Naive thymus-derived CD8-positive, alpha-beta T cell (primary cell): ENCODE measurements around the gene ME3. TPM values are rescaled to one million over a fixed set of nuclear protein-coding genes. Genes with fewer than 3 reads are reported as not detected.

Source experiments
- ATAC-seq, 2 donors: fragments of 150-1000 bp; cut with Tn5 transposase in 1 of 2; sonication (Bioruptor Pico), chemical (Tn5 transposase) in 1 of 2; 1 replicate in 1 of 2; 2 replicates in 1 of 2; pipeline ENCODE4 v1.10.0; 2021; ENCODE audit warnings: mild to moderate bottlenecking in 2 of 2, moderate library complexity in 2 of 2
- POLR2A ChIA-PET: fragments of 350-600 bp; sonication (Branson Sonifier 250); formaldehyde crosslinking; loops from one replicate; lab custom pipeline; 2021; ENCODE audit warnings: antibody characterized with exemption; lab: Charles Lee
- DNase-seq, 10 donors: peaks; one replicate each; pipeline versions ENCODE4 v3.0.0 to v3.0.0-alpha.2; 2020 to 2022
- H3K27ac Mint-ChIP-seq, 10 donors: one replicate each; pipeline ENCODE4 v1.8.0; 2020 to 2022; ENCODE audit warnings: mild to moderate bottlenecking in 10 of 10, mixed read lengths in 10 of 10, moderate library complexity in 4 of 10, inconsistent platforms in 1 of 10
- H3K27me3 Mint-ChIP-seq, 5 donors: one replicate each; pipeline ENCODE4 v1.8.0; 2021 to 2022; ENCODE audit warnings: mixed read lengths in 5 of 5
- H3K36me3 Mint-ChIP-seq, 3 donors: one replicate each; pipeline ENCODE4 v1.8.0; 2020 to 2022; ENCODE audit warnings: mixed read lengths in 3 of 3, mild to moderate bottlenecking in 2 of 3, inconsistent platforms in 1 of 3
- H3K4me1 Mint-ChIP-seq, 4 donors: one replicate each; pipeline ENCODE4 v1.8.0; 2021 to 2022; ENCODE audit warnings: mixed read lengths in 4 of 4
- H3K4me3 Mint-ChIP-seq, 10 donors: one replicate each; pipeline ENCODE4 v1.8.0; 2020 to 2022; ENCODE audit warnings: mild to moderate bottlenecking in 10 of 10, mixed read lengths in 10 of 10, moderate library complexity in 6 of 10, inconsistent platforms in 1 of 10
- H3K9me3 Mint-ChIP-seq, 9 donors: one replicate each; pipeline ENCODE4 v1.8.0; 2020 to 2022; ENCODE audit warnings: mixed read lengths in 9 of 9, mild to moderate bottlenecking in 3 of 9, inconsistent platforms in 1 of 9, moderate library complexity in 1 of 9
- polyA plus RNA-seq, 3 donors: library from polyadenylated mRNA; unstranded; fragments of 300-500 nt; fragmentation: Illumina TruSeq; gene quantifications; one replicate each; pipeline ENCODE4 v1.2.3, GENCODE V29; 2021
- total RNA-seq, 8 experiments: library from RNA in 2 of 8; stranded (reverse) in 2 of 8; gene quantifications; one replicate each; pipeline ENCODE4 v1.2.3 and lab custom pipeline; 2021 to 2026

The ME3 gene
- total RNA-seq (1 to 10 TPM; 2.0 to 2.5 TPM), polyA plus RNA-seq (1 to 10 TPM in 1 of 3 donors, under 1 TPM in 2; 0.48 to 1.1 (median 0.54) TPM), total RNA-seq (lab: John Stamatoyannopoulos, UW) (0.49 to 4.5 (median 1.0) reads per million in 6 experiments)

DNA sequence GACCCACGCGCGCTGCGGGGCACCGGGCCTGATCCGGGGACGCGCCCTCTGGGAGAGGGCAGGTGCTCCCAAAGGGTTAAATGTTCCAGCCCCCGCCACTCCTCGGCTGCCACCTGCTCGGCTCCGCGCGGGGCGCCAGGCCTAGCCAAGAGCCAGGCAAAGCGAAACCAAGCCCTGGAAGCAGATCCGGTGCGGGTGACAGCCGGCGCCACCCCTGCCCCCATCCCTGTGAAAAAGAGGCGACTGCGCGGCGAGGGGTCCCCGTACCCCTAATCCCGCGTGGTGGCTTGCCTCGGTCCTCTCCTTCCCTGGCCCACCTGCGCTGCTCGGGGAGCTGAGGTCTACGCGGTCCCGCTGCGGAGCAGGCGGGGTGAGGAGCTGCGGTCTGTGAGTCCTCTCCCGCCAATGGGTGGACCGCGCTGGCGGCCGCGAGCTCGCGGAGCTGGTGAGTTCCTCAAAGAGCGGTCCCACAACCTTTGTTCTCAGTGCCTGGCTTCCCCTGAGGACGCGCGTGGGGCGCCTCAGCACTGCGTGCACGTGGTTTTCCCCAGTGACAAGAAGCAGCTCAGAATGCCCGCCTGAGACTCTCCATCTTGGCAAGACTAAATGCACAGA, at the start of gene ME3:
ME3 (minus strand) TSS at position 610 of the 615 bp plus-strand sequence.
- no peaks in the 10 kb centered on the region for H3K36me3 Mint-ChIP-seq
- H3K27me3 Mint-ChIP-seq: peaks cover 8 to 40% (median 26%) of the 10 kb centered on the region in 5 donors
- POLR2A ChIA-PET: no interaction called here
- DNase-seq (peak in 7 of 10 donors; percentile 6 to 64 (median 26)), ATAC-seq (peak; percentile 70 to 83)
- H3K9me3 Mint-ChIP-seq: peaks cover 0 to 1% (median 0%) of the 10 kb centered on the region in 9 donors
- H3K4me3 Mint-ChIP-seq: peak within 1 kb of the TSS; percentile 52 to 81 (median 72)
- peaks cover 0 to 8% (median 7%) of the 10 kb centered on the region in 4 donors for H3K4me1 Mint-ChIP-seq
- H3K27ac Mint-ChIP-seq: peak within 1 kb of the TSS in 3 of 10 donors; percentile 12 to 40 (median 16)

- POLR2A ChIA-PET: no interaction called here
- Mint-ChIP-seq H3K9me3 (peaks cover 2 to 36% (median 17%) of the 10 kb centered on the region in 9 donors), H3K36me3 (peaks cover 0 to 16% (median 4%) of the 10 kb centered on the region in 3 donors)
Measured at GRCh38 chr11:86722006-86722405, 49.6 kb upstream of the ME3 start.

DNA sequence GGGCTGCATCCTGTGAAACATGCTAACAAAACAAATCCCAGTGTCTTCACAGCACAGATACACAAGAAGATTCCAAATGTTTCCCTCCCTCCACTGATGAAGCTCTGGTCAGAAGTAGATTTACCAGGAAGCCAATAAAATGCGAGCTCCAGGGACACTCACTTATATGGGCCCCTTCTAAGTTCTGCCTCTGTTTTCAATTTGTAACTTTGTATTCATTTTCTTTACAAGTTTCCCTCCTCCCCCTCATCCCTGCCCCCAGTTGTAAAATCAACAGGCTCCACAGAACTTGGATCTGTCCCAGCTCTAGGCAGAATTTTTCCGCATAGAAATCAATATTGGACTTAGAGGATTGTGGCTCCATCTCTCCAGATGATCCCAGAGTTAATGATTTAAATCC, 48.1 kb upstream of the ME3 start:
- Mint-ChIP-seq H3K27me3 (peaks cover 2 to 19% (median 9%) of the 10 kb centered on the region in 5 donors), H3K4me3 (no peak overlapping the region), H3K36me3 (peaks cover 0 to 16% (median 6%) of the 10 kb centered on the region in 3 donors), H3K9me3 (peaks cover 2 to 36% (median 16%) of the 10 kb centered on the region in 9 donors), H3K27ac (peak overlapping the region in 1 of 10 donors; percentile 25), H3K4me1 (no peaks in the 10 kb centered on the region)
- ATAC-seq (no peak), DNase-seq (no peak)
- POLR2A ChIA-PET: no interaction called here

More at GRCh38 chr11:86722006-86722405, 49.6 kb upstream of the ME3 start:
- Mint-ChIP-seq H3K27ac (no peak overlapping the region), H3K4me1 (no peaks in the 10 kb centered on the region), H3K4me3 (no peak overlapping the region), H3K27me3 (peaks cover 3 to 19% (median 9%) of the 10 kb centered on the region in 5 donors)
- DNase-seq (no peak), ATAC-seq (no peak)

- H3K27ac Mint-ChIP-seq: peak overlapping the region in 1 of 10 donors; percentile 29
- ATAC-seq: no peak
- POLR2A ChIA-PET: no interaction called here
Measured at GRCh38 chr11:86719781-86720463, 47.5 kb upstream of the ME3 start.

GRCh38 chr11:86718999-86719398, 46.6 kb upstream of the ME3 start:
- DNase-seq (no peak), ATAC-seq (no peak)
- Mint-ChIP-seq H3K9me3 (peaks cover 0 to 28% (median 16%) of the 10 kb centered on the region in 9 donors), H3K4me3 (no peak overlapping the region), H3K4me1 (no peaks in the 10 kb centered on the region), H3K27ac (no peak overlapping the region), H3K27me3 (peaks cover 2 to 19% (median 9%) of the 10 kb centered on the region in 5 donors), H3K36me3 (peaks cover 0 to 16% (median 6%) of the 10 kb centered on the region in 3 donors)
- POLR2A ChIA-PET: no interaction called here

More at GRCh38 chr11:86719781-86720463, 47.5 kb upstream of the ME3 start:
- Mint-ChIP-seq H3K9me3 (peaks cover under 1 to 34% (median 16%) of the 10 kb centered on the region in 9 donors), H3K36me3 (peaks cover 0 to 16% (median 6%) of the 10 kb centered on the region in 3 donors), H3K27me3 (peaks cover 2 to 19% (median 9%) of the 10 kb centered on the region in 5 donors), H3K4me1 (no peaks in the 10 kb centered on the region), H3K4me3 (no peak overlapping the region)
- no peak for DNase-seq

- H3K4me3 Mint-ChIP-seq: no peak overlapping the region
- H3K27ac Mint-ChIP-seq: no peak overlapping the region
- POLR2A ChIA-PET: no interaction called here
- H3K4me1 Mint-ChIP-seq: no peaks in the 10 kb centered on the region
- peaks cover 0 to 16% (median 6%) of the 10 kb centered on the region in 3 donors for H3K36me3 Mint-ChIP-seq
- DNase-seq (no peak), ATAC-seq (no peak)
- peaks cover 0 to 26% (median 14%) of the 10 kb centered on the region in 9 donors for H3K9me3 Mint-ChIP-seq
- peaks cover 2 to 19% (median 9%) of the 10 kb centered on the region in 5 donors for H3K27me3 Mint-ChIP-seq
Measured at GRCh38 chr11:86718521-86718920, 46.1 kb upstream of the ME3 start.

- Mint-ChIP-seq H3K27me3 (peaks cover 2 to 19% (median 9%) of the 10 kb centered on the region in 5 donors), H3K9me3 (peaks cover 0 to 20% (median 13%) of the 10 kb centered on the region in 9 donors), H3K4me3 (no peak overlapping the region), H3K36me3 (peaks cover 0 to 14% (median 6%) of the 10 kb centered on the region in 3 donors), H3K4me1 (no peaks in the 10 kb centered on the region), H3K27ac (no peak overlapping the region)
- POLR2A ChIA-PET: no interaction called here
- ATAC-seq: no peak
- no peak for DNase-seq
Measured at GRCh38 chr11:86717817-86718501, 45.5 kb upstream of the ME3 start.

DNA sequence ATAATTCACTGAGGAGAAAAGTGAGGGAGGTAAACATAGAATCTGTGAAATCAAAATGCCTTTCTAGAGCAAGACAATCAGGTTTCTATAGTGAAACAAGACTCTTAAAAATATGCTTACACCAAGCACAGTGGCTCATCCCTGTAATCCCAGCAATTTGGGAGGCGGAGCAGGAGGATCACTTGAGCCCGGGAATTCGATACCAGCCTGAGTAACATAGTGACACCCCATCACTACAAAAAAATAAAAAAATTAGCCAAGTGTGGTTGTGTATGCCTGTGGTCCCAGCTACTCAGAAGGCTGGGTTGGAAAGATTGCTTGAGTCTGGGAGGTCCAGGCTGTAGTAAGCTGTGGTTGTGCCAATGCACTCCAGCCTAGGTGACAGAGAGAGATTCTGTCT, 43.2 kb upstream of the ME3 start:
- peaks cover 0 to 2% (median 0%) of the 10 kb centered on the region in 9 donors for H3K9me3 Mint-ChIP-seq
- DNase-seq: no peak
- no peak overlapping the region for H3K4me3 Mint-ChIP-seq

DNA sequence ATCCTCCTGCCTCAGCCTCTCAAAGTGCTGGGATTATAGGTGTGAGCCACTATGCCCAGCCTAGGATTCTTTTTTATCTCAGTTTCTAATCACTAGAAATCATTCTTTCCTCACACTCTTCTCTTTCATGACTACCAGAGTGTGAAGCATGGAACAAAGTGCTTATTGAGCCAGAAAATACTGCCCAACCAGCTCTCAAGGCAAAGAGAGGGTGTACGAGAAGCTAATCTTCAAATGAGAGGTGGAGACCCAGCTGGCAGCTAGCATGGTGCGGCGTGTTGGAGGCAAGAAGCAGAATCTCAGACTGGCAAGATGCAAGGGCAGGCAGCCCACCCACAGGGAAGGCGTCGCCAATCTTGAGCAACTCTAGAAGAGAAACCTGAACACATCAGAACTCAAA, 41.1 kb upstream of the ME3 start:
- no peak overlapping the region for H3K4me3 Mint-ChIP-seq
- ATAC-seq: no peak
- POLR2A ChIA-PET: no interaction called here
- H3K27me3 Mint-ChIP-seq: peaks cover 0 to 8% (median 2%) of the 10 kb centered on the region in 5 donors
- H3K4me1 Mint-ChIP-seq: no peaks in the 10 kb centered on the region
- DNase-seq: no peak
- H3K36me3 Mint-ChIP-seq: peaks cover 0 to 6% (median 4%) of the 10 kb centered on the region in 3 donors
- peak overlapping the region in 2 of 10 donors; percentile 14 to 55 for H3K27ac Mint-ChIP-seq
- peaks cover 0 to 12% (median 4%) of the 10 kb centered on the region in 9 donors for H3K9me3 Mint-ChIP-seq

More for the DNA sequence above, 43.2 kb upstream of the ME3 start:
- ATAC-seq: no peak
- Mint-ChIP-seq H3K27me3 (peaks cover 2 to 19% (median 9%) of the 10 kb centered on the region in 5 donors), H3K27ac (no peak overlapping the region), H3K4me1 (no peaks in the 10 kb centered on the region), H3K36me3 (peaks cover 0 to 2% (median 0%) of the 10 kb centered on the region in 3 donors)
- POLR2A ChIA-PET: no interaction called here

GRCh38 chr11:86710936-86711335, 38.5 kb upstream of the ME3 start:
- Mint-ChIP-seq H3K9me3 (peaks cover 0 to 12% (median 5%) of the 10 kb centered on the region in 9 donors), H3K36me3 (peaks cover 0 to 6% (median 2%) of the 10 kb centered on the region in 3 donors), H3K27me3 (peaks cover 0 to 21% (median 3%) of the 10 kb centered on the region in 5 donors), H3K4me1 (no peaks in the 10 kb centered on the region), H3K4me3 (no peak overlapping the region), H3K27ac (no peak overlapping the region)
- DNase-seq (no peak), ATAC-seq (no peak)
- POLR2A ChIA-PET: no interaction called here

DNA sequence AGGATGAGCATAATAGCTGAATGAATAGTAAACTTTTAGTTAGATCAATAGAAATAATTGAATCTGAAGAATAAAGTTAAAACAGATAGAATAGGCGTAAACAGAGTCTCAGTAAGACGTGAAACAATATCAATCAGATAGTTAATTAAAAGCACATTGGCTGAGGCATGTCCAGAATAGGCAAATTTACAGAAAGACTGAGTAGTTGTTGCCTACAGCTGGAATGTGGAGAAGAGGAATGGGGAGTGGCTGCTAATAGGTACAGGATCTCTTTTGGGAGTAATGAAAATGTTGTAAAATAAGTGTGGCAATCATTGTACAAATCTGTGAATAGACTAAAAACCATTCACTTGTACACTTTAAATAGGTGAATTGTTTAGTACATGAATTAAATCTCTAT, 36.3 kb upstream of the ME3 start:
- Mint-ChIP-seq H3K4me3 (no peak overlapping the region), H3K4me1 (no peaks in the 10 kb centered on the region), H3K9me3 (peaks cover 0 to 12% (median 5%) of the 10 kb centered on the region in 9 donors), H3K27ac (no peak overlapping the region), H3K27me3 (peaks cover 2 to 29% (median 10%) of the 10 kb centered on the region in 5 donors), H3K36me3 (peaks cover 0 to 6% (median 2%) of the 10 kb centered on the region in 3 donors)
- no peak for DNase-seq
- POLR2A ChIA-PET: no interaction called here
- ATAC-seq: no peak
